ENCODE data around the gene ORC5. TPM values are rescaled to one million over a fixed set of nuclear protein-coding genes. Genes with fewer than 3 reads are reported as not detected.
A peak's percentile ranks its signal among the peaks of the same experiment; 100 is the strongest.

ORC5 gene
- total RNA-seq, 1 donor: 22.1 TPM

GRCh38 chr7:104098890-104099289, 108.9 kb downstream of the ORC5 start:
- Histone ChIP-seq H3K27me3 (ENCODE audit: insufficient read depth, low read length) (peaks cover 3% of the 10 kb centered on the region), H3K36me3 (ENCODE audit: insufficient read depth, low read length) (no peaks in the 10 kb centered on the region), H4K20me1 (ENCODE audit: insufficient read depth, low read length) (no peaks in the 10 kb centered on the region), H3K79me2 (ENCODE audit: insufficient read depth, low read length) (no peaks in the 10 kb centered on the region), H3K4me1 (ENCODE audit: insufficient read depth, low read length) (no peaks in the 10 kb centered on the region), H2AFZ (ENCODE audit: low read length) (no peak overlapping the region), H3K4me2 (ENCODE audit: insufficient read depth, low read length) (no peak overlapping the region), H3K4me3 (ENCODE audit: insufficient read depth, low read length) (no peak overlapping the region), H3K27ac (ENCODE audit: low read depth, low read length) (no peak overlapping the region), H3K9me3 (ENCODE audit: low read depth, low read length) (no peaks in the 10 kb centered on the region)
- no peak for DNase-seq (ENCODE audit: insufficient read length, low spot score, missing footprints)
- TF ChIP-seq CTCF (IDR thresholded peaks at IDR 0.05; ENCODE audit: extremely low read depth, low read depth, low read length): no peak

- Histone ChIP-seq H4K20me1 (ENCODE audit: insufficient read depth, low read length) (no peaks in the 10 kb centered on the region), H3K36me3 (ENCODE audit: insufficient read depth, low read length) (no peaks in the 10 kb centered on the region), H2AFZ (ENCODE audit: low read length) (no peak overlapping the region), H3K79me2 (ENCODE audit: insufficient read depth, low read length) (no peaks in the 10 kb centered on the region), H3K4me2 (ENCODE audit: insufficient read depth, low read length) (no peak overlapping the region), H3K4me3 (ENCODE audit: insufficient read depth, low read length) (no peak overlapping the region), H3K9me3 (ENCODE audit: low read depth, low read length) (no peaks in the 10 kb centered on the region), H3K4me1 (ENCODE audit: insufficient read depth, low read length) (no peaks in the 10 kb centered on the region), H3K27ac (ENCODE audit: low read depth, low read length) (no peak overlapping the region), H3K27me3 (ENCODE audit: insufficient read depth, low read length) (no peaks in the 10 kb centered on the region)
- DNase-seq (ENCODE audit: insufficient read length, low spot score, missing footprints): no peak
- peak; percentile 39 for TF ChIP-seq CTCF (IDR thresholded peaks at IDR 0.05; ENCODE audit: extremely low read depth, low read depth, low read length)
Observed at GRCh38 chr7:104096683-104097082, 111.1 kb downstream of the ORC5 start.

GRCh38 chr7:104093127-104093526, 114.7 kb downstream of the ORC5 start:
- no peak overlapping the region for H3K27ac ChIP-seq (ENCODE audit: low read depth, low read length)
- no peak for DNase-seq (ENCODE audit: insufficient read length, low spot score, missing footprints)
- no peak overlapping the region for H2AFZ ChIP-seq (ENCODE audit: low read length)
- H3K36me3 ChIP-seq (ENCODE audit: insufficient read depth, low read length): no peaks in the 10 kb centered on the region
- H3K4me3 ChIP-seq (ENCODE audit: insufficient read depth, low read length): no peak overlapping the region
- TF ChIP-seq CTCF (IDR thresholded peaks at IDR 0.05; ENCODE audit: extremely low read depth, low read depth, low read length): no peak
- H3K4me2 ChIP-seq (ENCODE audit: insufficient read depth, low read length): no peak overlapping the region
- H3K9me3 ChIP-seq (ENCODE audit: low read depth, low read length): no peaks in the 10 kb centered on the region
- no peaks in the 10 kb centered on the region for H3K79me2 ChIP-seq (ENCODE audit: insufficient read depth, low read length)
- no peaks in the 10 kb centered on the region for H3K27me3 ChIP-seq (ENCODE audit: insufficient read depth, low read length)
- H4K20me1 ChIP-seq (ENCODE audit: insufficient read depth, low read length): no peaks in the 10 kb centered on the region
- H3K4me1 ChIP-seq (ENCODE audit: insufficient read depth, low read length): no peaks in the 10 kb centered on the region

GRCh38 chr7:104091242-104091641, 116.6 kb downstream of the ORC5 start:
- Histone ChIP-seq H3K9me3 (ENCODE audit: low read depth, low read length) (no peaks in the 10 kb centered on the region), H3K27ac (ENCODE audit: low read depth, low read length) (no peak overlapping the region), H3K27me3 (ENCODE audit: insufficient read depth, low read length) (no peaks in the 10 kb centered on the region), H4K20me1 (ENCODE audit: insufficient read depth, low read length) (no peaks in the 10 kb centered on the region), H3K4me3 (ENCODE audit: insufficient read depth, low read length) (no peak overlapping the region), H3K4me2 (ENCODE audit: insufficient read depth, low read length) (no peak overlapping the region), H3K79me2 (ENCODE audit: insufficient read depth, low read length) (no peaks in the 10 kb centered on the region), H3K4me1 (ENCODE audit: insufficient read depth, low read length) (no peaks in the 10 kb centered on the region), H2AFZ (ENCODE audit: low read length) (no peak overlapping the region), H3K36me3 (ENCODE audit: insufficient read depth, low read length) (no peaks in the 10 kb centered on the region)
- TF ChIP-seq CTCF (IDR thresholded peaks at IDR 0.05; ENCODE audit: extremely low read depth, low read depth, low read length): no peak
- no peak for DNase-seq (ENCODE audit: insufficient read length, low spot score, missing footprints)

Data from osteoblast (primary cell).